Erythroblast (primary cell): ENCODE measurements around the gene UGT1A10.

Source experiments
- GATA1 ChIP-seq: IDR thresholded peaks from 2 replicates; pipeline ENCODE4 v1.6.1; 2011; ENCODE audit warnings: low read depth, mild to moderate bottlenecking, control low read depth, low read length, moderate library complexity
- POLR2A ChIP-seq: IDR thresholded peaks from 2 replicates; pipeline ENCODE4 v1.6.1; 2011; ENCODE audit warnings: mild to moderate bottlenecking, low read length

GRCh38 chr2:233656443-233656842, 20.2 kb downstream of the UGT1A10 start:
- TF ChIP-seq POLR2A = no peak
- TF ChIP-seq GATA1 = no peak
